IPS-NIHi7 (cell line): ENCODE results near the gene TAF1B.

Experiments used
- DNase-seq: peaks from one replicate; pipeline ENCODE4 v3.0.0; 2012; ENCODE audit warnings: mixed read lengths; ENCODE audit errors: extremely low spot score

Gene TAF1B

DNA sequence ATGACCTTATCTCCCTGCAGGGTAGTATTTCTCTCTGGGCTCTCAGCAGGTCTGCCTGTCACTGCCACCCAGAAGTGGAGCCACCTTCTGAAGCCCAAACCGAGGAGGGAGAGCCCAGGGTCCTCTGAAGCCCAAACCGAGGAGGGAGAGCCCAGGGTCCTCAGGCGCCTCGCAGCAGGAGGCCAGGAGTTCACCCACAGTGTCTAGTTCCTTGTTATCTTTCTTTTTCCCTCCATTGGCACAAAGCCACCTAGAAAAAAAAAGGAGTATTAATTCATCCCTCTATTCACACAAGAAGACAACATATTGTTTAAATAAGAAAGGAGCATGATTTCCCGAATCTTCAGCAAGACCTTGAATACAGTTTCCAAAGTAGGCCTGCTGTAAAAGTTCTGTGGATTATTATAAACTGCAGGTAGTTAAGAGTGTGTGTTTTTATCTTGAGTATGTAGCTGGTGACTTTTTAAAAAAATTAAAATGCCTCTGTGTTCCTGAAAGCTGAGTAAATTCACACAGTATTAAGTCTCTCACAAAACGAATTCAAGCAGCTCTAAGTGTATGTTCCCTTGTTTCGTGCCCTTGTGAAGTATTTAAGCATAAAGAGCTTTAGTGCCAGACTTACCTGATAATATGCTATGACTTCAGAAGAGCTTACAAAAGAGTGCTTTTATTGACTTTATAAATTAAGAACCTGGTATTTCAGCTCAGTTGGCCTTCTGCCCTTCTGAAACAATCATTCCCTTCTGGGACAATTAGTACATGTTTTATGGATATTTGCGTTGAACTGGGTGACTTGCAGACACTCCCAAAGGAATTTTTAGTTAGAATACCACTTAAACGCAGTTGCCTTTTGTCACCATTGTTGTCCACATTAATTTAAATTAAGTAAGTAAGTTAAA, 96.6 kb downstream of the TAF1B start:
- DNase-seq = no peak

DNA sequence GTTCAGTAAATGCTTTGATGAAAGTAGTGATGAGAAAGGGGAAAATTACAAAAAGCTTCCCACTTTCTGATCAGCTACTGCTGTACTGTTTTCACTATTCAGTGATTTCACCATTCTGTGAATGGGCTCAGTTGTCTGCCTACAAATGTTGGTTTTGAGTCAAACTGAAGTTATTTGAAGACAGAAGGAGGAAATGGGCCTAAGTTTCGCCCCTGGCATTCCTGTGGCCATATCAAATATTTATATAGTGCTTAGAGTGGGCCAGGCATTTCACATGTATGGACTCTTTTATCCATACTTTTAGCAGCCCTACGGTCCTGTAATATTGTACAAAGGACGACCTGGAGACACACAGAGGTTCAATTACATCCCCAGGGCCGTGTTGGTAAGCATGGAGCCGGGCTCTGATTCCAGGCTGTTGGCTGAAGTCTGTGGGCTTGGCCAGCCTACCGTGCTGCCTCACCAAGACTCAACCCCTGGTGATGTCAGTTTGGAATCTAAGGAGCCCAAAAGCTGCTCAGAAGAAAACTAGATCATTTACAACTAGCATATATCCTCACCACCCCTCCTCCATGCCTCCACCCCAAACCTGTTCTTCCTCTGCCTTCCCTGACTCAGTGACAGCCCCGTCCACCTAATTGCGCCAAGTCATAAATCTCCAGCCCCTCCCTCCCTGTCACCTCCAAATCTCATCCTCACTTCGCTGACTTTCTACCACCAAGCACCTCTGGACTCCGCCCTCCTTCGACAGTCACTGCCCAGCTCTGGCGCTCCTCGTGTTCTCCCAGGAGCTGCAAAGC, 98.1 kb downstream of the TAF1B start:
- peak; percentile 26 for DNase-seq

DNA sequence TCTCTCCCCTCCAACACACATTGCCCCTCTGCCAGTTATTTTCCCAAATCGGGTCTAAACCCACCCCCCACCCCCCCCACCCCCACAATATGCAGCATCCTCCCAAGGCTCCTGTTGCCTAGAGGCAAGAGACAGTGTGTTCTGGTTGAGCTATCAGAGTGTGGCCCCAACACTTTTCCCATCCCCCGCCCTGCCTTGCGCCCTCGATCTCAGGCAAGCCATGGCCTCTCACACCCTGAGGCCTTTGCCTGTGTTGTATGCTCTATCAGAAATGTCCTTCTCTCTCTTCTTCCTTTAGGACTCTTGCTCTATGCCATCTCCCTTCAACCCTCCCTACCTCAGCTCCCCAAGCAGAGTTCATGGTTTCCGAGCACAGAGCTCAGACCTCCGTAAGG, 98.7 kb downstream of the TAF1B start:
- peak; percentile 21 for DNase-seq

DNA sequence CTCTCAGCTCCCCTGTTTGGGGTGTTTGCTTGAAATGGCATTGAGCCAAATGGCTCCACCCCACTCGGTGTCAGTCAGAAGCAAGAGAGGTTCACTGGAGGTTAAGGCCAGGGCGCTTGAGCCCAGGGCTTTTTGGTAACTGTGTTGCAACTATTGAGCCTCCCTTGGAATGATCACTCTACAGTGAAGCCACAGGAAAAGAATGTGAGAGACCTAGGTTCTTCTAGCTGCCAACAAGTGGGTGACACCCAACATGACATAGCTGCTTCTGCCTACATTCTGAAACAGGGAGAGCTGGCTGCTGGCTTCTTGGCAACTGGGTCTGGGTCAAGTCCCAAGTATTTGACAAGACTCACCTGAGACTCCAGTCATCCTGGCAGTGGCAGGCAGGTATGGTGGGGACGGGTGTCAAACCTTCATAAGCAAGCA, 101.1 kb downstream of the TAF1B start:
- DNase-seq = no peak

DNA sequence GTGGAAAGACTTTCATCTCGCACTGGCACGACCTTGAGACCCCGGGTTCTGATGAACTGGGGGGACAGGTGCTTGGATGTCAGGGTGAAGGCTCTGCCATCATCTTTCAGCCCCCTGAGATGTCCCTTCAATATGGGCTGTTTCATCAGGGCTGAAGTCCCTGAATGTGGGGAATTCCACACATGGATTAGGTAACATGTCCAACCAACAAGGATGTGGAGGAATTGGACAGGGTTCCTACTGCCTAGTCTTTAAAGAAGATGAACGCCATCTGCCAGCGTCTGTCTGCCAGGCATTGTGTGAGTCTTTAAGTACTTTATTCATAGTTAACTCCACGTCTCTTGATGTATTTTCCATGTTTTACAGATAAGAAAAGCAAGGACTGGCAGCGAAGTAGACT, 102.3 kb downstream of the TAF1B start:
- no peak for DNase-seq

DNA sequence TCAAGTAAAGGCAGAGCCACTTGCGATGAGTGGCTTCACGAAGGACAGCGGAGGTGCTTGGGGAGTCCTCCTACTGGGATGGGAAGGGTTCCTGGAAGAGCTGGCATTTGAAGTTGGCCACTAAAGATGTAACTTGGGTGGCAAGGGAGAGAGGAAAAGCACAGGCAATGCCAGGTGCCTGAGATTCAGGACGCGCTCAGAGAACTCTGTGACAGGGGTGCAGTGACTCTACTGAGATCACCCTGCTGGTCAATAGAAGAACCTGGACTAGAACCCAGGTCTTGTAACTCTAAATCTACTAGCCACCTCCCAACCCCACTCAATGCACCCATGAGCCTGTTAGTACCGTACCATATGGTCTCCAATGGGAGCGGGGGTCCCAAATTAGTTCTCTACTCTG, 102.8 kb downstream of the TAF1B start:
- DNase-seq = no peak

DNA sequence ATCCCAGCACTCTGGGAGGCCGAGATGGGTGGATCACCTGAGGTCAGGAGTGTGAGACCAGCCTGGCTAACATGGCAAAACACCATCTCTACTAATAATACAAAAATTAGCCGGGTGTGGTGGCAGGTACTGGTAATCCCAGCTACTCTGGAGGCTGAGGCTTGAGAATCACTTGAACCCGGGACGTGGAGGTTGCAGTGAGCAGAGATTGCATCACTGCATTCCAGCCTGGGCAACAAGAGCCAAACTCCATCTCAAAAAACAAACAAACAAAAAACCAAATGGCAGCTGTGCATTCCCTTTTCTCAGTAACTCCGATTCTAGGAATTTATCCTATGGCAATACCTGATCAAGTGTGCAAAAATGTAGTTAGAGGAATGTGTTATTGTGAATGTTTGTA, 103.5 kb downstream of the TAF1B start:
- DNase-seq = no peak

DNA sequence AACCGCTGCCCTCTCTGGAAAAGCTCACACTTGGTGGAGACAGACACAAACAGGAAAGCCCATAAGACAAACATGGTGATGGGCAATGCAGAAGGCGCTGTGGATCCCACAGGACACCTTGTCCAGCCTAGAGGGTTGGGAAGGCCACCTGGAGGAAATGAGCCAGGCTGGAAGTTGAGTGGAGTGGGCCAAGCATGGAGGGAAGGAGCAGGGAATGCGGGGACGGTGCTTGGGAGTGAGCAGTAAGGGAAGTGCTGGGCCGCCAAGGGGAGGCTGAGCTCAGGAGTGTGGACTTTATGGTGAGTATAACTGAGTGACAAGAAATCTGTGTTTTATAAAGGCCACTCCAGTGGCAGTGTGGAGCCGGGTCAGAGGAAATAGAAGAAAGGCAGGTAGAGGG, 105.4 kb downstream of the TAF1B start:
- no peak for DNase-seq

DNA sequence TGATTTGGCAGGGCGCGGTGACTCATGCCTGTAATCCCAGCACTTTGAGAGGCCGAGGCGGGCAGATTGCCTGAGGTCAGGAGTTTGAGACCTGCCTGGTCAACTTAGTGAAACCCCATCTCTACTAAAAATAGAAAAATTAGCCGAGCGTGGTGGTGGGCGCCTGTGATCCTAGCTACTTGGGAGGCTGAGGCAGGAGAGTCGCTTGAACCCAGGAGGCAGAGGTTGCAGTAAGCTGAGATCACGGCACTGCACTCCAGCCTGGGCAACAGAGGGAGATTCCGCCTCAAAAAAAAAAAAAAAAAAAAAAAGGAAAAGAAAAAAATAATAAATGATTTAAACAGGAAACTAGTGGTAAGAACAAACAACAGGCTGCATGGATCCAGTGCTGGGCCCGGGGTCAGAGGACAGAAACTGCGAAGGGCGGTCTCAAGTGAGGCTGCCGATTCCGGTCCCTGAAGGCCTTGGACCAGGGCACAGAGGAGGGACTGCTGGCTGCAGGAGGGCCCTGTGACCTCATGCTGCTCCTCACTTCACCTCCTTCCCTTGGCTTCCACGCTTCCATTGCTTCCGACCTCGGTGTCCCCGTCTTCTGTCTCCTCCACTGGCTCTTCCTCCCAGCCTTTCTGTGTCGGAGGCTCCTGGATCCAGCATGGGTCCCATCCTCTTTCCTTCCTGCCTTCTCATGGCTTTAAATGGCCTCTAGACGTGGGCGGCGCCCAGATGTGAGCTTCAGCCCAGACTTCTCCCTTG, 106.1 kb downstream of the TAF1B start:
- no peak for DNase-seq

DNA sequence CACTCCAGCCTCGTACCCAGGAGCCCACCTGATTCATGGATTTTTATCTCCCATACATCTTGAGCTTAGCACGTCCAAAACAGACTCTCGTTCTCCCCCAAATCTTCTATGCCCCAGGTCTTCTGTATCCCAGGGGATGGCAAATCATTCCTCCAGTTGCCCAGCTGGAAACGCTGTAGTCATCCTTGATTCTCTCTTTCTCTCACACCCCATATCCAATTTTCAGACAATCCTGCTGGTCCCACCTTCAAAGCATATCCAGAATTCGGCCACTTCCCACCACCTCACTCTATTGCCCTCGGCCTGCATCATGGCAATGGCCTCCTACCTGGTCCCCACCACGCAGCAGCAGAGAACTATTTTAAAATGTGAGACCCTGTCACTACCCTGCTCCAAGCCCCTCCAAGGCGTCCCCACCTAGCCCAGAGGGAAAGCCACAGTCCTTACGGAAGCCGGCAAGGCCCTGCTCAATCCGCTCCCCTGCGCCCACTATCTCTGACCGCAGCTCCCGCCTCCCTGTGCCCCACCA, 106.8 kb downstream of the TAF1B start:
- DNase-seq = no peak

DNA sequence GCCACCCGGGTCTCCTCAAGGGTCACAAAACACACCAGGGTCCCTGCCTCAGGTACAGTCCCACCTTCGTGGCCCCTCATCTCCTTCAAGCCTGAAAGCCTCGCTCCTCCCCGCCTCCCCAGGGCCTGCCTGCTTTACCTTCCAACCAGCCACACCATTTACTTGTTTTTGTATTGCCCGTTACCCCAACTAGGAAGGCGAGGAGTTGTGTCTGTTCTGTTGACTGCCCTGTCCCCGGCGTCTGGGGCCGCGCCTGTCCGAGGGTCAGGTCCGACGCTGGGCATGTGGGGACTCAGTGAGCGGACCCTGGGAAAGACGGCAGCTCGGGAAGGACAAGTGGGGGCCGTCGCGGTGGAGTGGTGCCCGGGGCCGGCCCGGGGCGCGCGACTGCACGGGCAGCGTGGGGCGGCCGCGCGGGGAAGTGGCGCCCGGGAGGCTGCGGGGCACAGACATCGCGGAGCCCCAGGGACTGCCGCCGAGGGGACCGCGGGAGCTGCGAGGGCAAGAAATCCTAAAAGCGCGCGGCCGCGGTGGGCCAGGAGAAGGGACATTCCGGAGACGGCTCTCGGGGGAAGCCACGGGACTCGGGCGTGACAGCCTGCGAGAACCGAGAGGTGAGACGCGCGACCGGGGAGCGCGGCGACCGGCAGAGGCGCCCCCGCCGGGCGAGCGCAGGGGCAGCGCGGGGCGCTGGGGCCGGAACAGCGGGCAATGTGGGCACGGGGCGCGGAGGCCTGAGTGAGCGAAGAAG, 107.4 kb downstream of the TAF1B start:
- DNase-seq = no peak

DNA sequence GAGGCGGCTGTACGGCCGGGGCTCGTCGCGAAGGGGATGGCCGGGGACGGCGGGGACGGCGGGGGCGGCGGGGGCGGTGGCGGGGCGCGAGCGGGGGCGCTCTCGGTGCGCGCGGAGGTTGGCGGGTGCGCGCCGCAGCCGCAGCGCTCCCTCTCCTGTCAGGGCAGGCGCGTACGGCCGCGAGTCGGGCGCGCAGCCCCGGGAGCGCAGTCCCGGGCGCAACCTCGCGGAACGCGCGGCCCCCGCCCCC, 107.9 kb downstream of the TAF1B start:
- DNase-seq = no peak

DNA sequence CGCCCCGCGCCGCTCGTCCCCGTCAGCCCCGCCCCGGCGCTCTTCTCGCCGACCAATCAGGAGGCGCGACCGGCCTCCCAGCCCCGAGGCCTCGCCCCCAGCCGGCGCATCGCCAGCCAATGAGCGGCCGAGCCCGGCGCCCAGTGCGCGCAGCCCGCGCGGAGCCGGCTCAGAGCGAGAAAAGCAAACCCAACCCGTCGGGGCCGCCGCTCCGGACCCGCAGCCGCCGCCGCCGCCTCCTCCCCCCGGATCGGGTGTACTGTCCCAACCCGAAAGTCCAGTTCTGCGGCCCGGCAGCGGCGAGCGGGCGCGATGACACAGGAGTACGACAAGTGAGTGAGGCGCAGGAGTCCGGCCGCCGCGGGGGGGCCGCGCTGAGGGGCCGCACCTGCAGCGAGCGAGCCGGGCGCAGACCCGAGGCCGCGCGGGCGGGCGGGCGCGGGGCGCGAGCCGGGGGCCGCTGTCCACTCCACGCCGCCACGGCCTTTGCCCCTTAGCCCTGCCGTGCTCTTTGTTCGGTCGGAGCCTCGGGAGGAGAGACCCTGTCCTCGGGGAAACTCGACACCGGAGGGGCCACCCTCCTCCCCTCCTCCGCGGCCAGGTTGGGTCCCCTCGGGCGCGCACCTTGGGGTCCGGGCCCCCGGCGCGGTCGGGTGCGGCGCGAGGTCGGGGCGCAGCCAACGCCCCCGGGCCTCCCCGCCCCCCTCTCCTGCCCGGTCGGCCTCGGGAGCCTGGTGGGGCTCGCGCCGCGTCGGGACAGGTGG, 108.4 kb downstream of the TAF1B start, which contains the start of gene GRHL1:
TSS of gene GRHL1 (plus strand) at position 172 of the 764 bp plus-strand sequence. CDS start at position 313, 141 bp downstream.
- peak; percentile 100 for DNase-seq

DNA sequence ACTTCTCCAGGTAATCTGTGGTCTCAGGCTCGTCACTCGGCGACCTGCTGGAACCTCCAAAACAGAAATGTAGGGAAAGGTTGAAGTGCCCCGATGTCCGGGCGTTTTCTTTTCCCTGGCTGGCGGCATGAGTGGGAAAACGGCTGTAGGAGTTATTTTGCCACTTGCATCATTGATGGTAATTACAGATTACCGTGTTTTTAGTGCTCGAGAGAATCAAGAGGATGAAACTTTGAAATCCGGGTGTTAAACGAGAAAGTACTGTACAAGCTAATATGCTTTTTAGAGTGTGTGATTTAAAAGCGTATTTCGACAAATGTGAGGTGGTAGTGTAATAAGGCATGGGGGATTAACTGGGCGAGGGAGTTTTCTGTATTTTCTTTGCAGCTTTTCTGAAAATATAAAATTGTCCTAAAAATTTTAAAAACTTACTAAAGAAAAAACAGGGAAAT, 109.0 kb downstream of the TAF1B start:
- DNase-seq = no peak

DNA sequence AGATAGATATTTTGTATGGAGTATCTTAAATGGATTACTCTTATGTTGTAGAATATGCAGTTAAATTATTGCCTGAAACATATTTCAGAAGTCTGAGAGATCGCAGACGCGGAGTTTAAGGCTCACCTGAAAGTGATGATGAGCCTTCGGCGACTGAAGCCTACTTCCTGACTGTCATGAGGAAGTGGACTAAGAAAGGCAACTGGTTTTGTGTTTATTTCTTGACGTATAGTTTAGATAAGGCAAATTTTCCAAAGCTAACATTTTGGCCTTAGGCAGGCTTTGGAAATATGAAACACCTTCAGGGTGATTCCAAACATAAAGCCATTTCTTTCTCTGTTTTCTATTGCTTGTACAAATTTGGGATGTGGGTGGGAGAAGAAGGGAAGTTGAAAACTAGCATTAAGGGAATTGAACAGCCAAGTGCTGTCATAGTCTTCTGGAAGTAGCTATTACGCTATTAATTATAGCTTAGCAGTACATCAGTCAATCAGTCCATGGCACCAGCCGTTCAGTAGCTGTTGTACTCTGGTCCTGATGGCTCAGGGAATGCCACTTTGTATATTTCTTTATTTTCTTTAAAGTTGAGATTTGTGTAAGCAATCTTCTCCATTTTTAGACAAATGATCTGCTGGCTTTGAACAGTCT, 109.7 kb downstream of the TAF1B start:
- DNase-seq = no peak

DNA sequence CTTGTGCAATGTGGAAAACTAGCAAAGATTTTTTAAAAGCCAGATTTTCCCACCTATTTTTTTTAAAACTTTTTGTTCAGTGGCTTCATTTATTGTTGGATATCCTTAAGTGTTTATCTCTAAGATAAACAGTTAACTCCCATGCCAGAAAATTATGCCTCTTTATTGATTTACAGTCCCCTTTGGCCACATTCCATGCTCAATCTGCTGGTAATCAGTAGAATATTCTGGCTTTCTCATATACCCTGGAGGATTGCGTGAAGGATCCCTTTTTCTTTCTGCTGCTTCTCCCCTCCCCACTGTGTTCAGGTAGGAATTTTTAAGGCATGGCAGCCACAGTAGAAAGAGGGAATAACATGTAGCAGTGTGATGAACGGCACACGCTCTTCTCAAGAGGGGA, 110.9 kb downstream of the TAF1B start:
- no peak for DNase-seq

DNA sequence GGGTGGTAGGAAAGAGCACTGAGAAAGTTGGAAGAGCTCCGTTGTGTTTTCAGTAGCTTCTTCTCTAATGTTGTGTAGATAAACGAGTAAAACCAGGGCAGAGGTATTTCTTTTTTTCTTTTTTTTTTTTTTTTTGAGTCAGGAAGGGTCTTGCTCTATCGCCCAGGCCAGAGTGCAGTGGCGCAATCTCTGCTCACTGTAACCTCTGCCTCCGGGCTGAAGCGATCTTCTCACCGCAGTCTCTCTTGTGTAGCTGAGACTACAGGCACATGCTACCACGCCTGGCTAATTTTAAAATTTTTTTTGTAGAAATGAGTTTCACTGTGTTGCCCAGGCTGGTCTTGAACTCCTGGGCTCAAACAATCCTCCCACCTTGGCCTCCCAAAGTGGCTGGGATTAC, 114.8 kb downstream of the TAF1B start:
- DNase-seq = no peak

DNA sequence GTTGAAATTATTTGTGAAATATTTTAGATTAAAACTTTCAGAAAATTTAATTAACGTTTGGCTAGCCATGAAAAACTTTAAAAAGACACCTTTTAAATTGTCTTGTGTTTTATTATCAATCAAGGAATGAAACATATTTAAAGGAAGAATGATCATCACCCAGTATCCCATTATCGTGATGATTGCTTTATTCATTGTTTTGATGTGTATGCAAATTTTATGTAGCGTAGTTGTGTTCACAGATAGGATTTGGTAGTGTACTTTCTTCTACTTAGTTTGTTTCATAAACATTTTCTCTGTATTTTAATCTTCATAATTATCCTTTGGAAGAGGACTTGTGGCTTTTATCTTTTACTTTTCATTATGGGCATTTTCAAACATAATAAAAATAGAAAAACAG, 116.0 kb downstream of the TAF1B start:
- DNase-seq = no peak

DNA sequence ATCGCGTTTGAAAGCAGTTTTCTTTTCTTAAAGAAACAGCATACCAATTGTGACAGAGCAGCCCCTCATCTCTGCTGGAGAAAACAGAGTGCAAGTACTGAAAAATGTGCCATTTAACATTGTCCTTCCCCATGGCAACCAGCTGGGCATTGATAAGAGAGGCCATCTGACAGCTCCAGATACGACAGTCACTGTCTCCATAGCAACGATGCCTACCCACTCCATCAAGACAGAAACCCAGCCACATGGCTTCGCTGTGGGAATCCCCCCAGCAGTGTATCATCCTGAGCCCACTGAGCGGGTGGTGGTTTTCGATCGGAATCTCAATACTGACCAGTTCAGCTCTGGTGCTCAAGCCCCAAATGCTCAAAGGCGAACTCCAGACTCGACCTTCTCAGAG, 117.7 kb downstream of the TAF1B start:
- DNase-seq = no peak

DNA sequence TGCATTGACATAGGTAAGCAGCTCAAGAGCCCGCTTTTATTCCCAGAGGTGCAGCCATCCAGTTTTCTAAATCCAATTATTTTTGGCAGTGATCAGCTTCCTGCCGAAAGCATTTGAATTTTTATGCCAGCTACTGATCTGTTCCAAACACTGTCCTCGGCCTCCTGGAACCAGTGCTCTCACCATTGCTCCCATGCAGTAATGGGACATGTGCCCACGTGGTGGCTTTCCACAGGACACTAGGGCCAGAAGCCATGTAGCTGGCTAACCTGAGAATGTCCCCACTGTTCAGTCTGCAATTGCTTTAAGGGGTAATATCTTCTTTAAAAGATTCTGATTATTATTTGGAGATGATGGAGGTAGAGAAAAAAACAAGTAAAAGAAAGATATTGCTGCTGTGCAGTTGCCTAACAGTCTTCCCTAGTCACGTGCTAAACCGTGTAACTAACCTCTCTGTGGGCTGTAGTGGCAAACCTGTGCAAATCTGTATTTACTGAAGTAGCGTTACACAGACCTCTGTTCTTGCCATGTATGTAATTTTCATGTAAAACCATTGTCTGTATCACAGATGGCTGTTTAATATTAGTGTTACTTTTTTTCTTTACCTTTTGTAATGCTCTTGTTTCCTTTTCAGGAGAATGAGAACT, 121.2 kb downstream of the TAF1B start:
- no peak for DNase-seq
